HepG2 (cell line): ENCODE results near the gene ZCCHC7. TPM values are rescaled to one million over a fixed set of nuclear protein-coding genes. Genes with fewer than 3 reads are reported as not detected.

ENCODE experiments used
- BORCS8-MEF2B ChIP-seq: sonication (generic); formaldehyde crosslinking; IDR thresholded peaks from 2 replicates; pipeline ENCODE4 v1.8.0; 2022; ENCODE audit warnings: mild to moderate bottlenecking, missing genetic modification reagents
- CREB3 ChIP-seq: sonication (generic); formaldehyde crosslinking; IDR thresholded peaks from 2 replicates; pipeline ENCODE4 v1.5.0; 2020; ENCODE audit warnings: missing genetic modification reagents
- DPF2 ChIP-seq: sonication (generic); formaldehyde crosslinking; IDR thresholded peaks from 2 replicates; pipeline ENCODE4 v1.4.0; 2020; ENCODE audit warnings: mild to moderate bottlenecking, low read depth, missing genetic modification reagents, borderline replicate concordance
- FOXC1 ChIP-seq: sonication (generic); formaldehyde crosslinking; IDR thresholded peaks from 2 replicates; pipeline ENCODE4 v1.8.0; 2022; ENCODE audit warnings: mild to moderate bottlenecking, missing genetic modification reagents, borderline replicate concordance
- FOXK2 ChIP-seq: fragments of 450-650 bp; IDR thresholded peaks from 2 replicates; pipeline ENCODE4 v1.6.1; 2016
- KAT7 ChIP-seq: IDR thresholded peaks from 2 replicates; pipeline ENCODE4 v1.6.1; 2018; ENCODE audit warnings: borderline replicate concordance, missing compliant biosample characterization
- MEIS1 ChIP-seq: sonication (generic); formaldehyde crosslinking; IDR thresholded peaks from 2 replicates; pipeline ENCODE4 v1.9.0; 2021; ENCODE audit warnings: mild to moderate bottlenecking, missing genetic modification reagents, moderate library complexity, borderline replicate concordance
- MZF1 ChIP-seq: sonication (generic); formaldehyde crosslinking; IDR thresholded peaks from 2 replicates; pipeline ENCODE4 v1.8.1; 2023; ENCODE audit warnings: mild to moderate bottlenecking, missing genetic modification reagents, borderline replicate concordance
- SETDB1 ChIP-seq: sonication (generic); formaldehyde crosslinking; IDR thresholded peaks from 2 replicates; pipeline ENCODE4 v1.5.1; 2020; ENCODE audit warnings: missing genetic modification reagents, mild to moderate bottlenecking, borderline replicate concordance
- SNAPC2 ChIP-seq: sonication (generic); formaldehyde crosslinking; IDR thresholded peaks from 2 replicates; pipeline ENCODE4 v1.8.1; 2022; ENCODE audit warnings: mild to moderate bottlenecking, missing genetic modification reagents
- ZBTB40 ChIP-seq, 2 experiments: fragments of 450-650 bp in 1 of 2; sonication (generic) in 1 of 2; formaldehyde crosslinking in 1 of 2; IDR thresholded peaks; 2 replicates each; pipeline versions ENCODE4 v1.6.1 to v1.8.0; 2016 to 2022; ENCODE audit warnings: antibody characterized with exemption in 1 of 2, mild to moderate bottlenecking in 1 of 2, missing genetic modification reagents in 1 of 2
- ZNF549 ChIP-seq: sonication (generic); formaldehyde crosslinking; IDR thresholded peaks from 2 replicates; pipeline ENCODE4 v1.5.0; 2020; ENCODE audit warnings: missing genetic modification reagents
- ZNF607 ChIP-seq: sonication (generic); formaldehyde crosslinking; IDR thresholded peaks from 2 replicates; pipeline ENCODE4 v1.5.1; 2020; ENCODE audit warnings: missing genetic modification reagents, mild to moderate bottlenecking, borderline replicate concordance
- ZNF781 ChIP-seq: sonication (generic); formaldehyde crosslinking; IDR thresholded peaks from 2 replicates; pipeline ENCODE4 v1.5.1; 2020; ENCODE audit warnings: borderline replicate concordance, mild to moderate bottlenecking, missing genetic modification reagents; ENCODE audit errors: not compliant biosample characterization
- polyA plus RNA-seq, 8 experiments: library from polyadenylated mRNA; depleted of rRNA in 3 of 8; stranded (reverse) in 7 of 8; unstranded in 1 of 8; fragments of >200 nt; fragmentation: Illumina TruSeq in 4 of 8; extraction: Trizol in 4 of 8; gene quantifications; 2 replicates each; pipeline versions ENCODE4 v1.2.1 to v1.2.3, GENCODE V29; 2011 to 2016; ENCODE audit warnings: low read depth in 4 of 8, missing spikeins in 1 of 8, mixed read lengths in 1 of 8; ENCODE audit not compliant: insufficient read depth in 1 of 8
- total RNA-seq, 5 experiments: library from RNA; depleted of rRNA; stranded (reverse); fragments of >200 nt; fragmentation: Illumina TruSeq; extraction: Trizol; gene quantifications; 2 replicates each; pipeline ENCODE4 v1.2.3, GENCODE V29; 2016; ENCODE audit warnings: low read depth in 1 of 5
- TF ChIP-seq, protein P1 (sequence below): IDR thresholded peaks from 2 replicates; pipeline ENCODE4 v1.6.1; 2016; ENCODE audit warnings: low read depth, control low read depth

The ZCCHC7 gene
- total and polyA plus RNA-seq, 2 of the 13 experiments (the other 11 are each of a cell fraction or from before 2014, with no cell fraction given): 13.6 to 19.3 TPM

GRCh38 chr9:37119907-37120842 lies at the start of gene ZCCHC7 (continued):
- no peak for TF ChIP-seq DPF2 (CRISPR knock-in tag)
- TF ChIP-seq, protein P1, sequence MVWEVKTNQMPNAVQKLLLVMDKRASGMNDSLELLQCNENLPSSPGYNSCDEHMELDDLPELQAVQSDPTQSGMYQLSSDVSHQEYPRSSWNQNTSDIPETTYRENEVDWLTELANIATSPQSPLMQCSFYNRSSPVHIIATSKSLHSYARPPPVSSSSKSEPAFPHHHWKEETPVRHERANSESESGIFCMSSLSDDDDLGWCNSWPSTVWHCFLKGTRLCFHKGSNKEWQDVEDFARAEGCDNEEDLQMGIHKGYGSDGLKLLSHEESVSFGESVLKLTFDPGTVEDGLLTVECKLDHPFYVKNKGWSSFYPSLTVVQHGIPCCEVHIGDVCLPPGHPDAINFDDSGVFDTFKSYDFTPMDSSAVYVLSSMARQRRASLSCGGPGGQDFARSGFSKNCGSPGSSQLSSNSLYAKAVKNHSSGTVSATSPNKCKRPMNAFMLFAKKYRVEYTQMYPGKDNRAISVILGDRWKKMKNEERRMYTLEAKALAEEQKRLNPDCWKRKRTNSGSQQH: no peak; the same call in none of the 2 replicates
- peak; percentile 96 for TF ChIP-seq CREB3
- peak; percentile 82 for TF ChIP-seq FOXC1 (CRISPR knock-in tag)
- TF ChIP-seq KAT7 (CRISPR knock-in tag): peak; percentile 86
- TF ChIP-seq SNAPC2 (CRISPR knock-in tag): no peak; the same call in 1 of the 2 replicates
- no peak for TF ChIP-seq MZF1 (CRISPR knock-in tag)
- TF ChIP-seq ZNF607 (CRISPR knock-in tag): peak; percentile 97
- no peak for TF ChIP-seq ZNF549 (CRISPR knock-in tag)
- TF ChIP-seq MEIS1 (CRISPR knock-in tag): peak; percentile 32; the same call in 1 of the 2 replicates
- TF ChIP-seq FOXK2: peak; percentile 80
- TF ChIP-seq ZNF781 (CRISPR knock-in tag): peak; percentile 94
- TF ChIP-seq ZBTB40 (IDR thresholded peaks at IDR 0.05): no peak
- TF ChIP-seq ZBTB40 (CRISPR knock-in tag; IDR thresholded peaks at IDR 0.05): peak; percentile 93
- peak; percentile 97 for TF ChIP-seq SETDB1 (CRISPR knock-in tag)
- peak; percentile 97 for TF ChIP-seq BORCS8-MEF2B (CRISPR knock-in tag)
